Fibroblast of upper back skin (primary cell): ENCODE data around the gene SULT1C3.
"Not testable (repeated sequence)": the region's sequence is repeated elsewhere in the genome, so short reads cannot be mapped to it uniquely, and the experiment has no call there.

ENCODE experiments used
- DNase-seq: peaks from one replicate; pipeline ENCODE4 v3.0.0-alpha.2; 2013

Gene SULT1C3

GRCh38 chr2:108253106-108253505 is 13.3 kb downstream of the SULT1C3 start:
- no peak for DNase-seq

GRCh38 chr2:108257757-108258331 is 18.1 kb downstream of the SULT1C3 start:
- DNase-seq, result no peak

- no peak for DNase-seq
Measured at GRCh38 chr2:108260773-108261172, 21.0 kb downstream of the SULT1C3 start.

GRCh38 chr2:108262036-108262435 is 22.3 kb downstream of the SULT1C3 start:
- DNase-seq, result no peak

GRCh38 chr2:108263401-108263800 is 23.6 kb downstream of the SULT1C3 start:
- DNase-seq, result no peak

GRCh38 chr2:108266218-108266617 is 26.4 kb downstream of the SULT1C3 start:
- DNase-seq, result no peak

GRCh38 chr2:108267101-108267500 is 27.3 kb downstream of the SULT1C3 start:
- peak; percentile 64 for DNase-seq

- peak; percentile 61 for DNase-seq
Measured at GRCh38 chr2:108268001-108268400, 28.2 kb downstream of the SULT1C3 start.

- DNase-seq, result no peak
Measured at GRCh38 chr2:108270346-108270745, 30.6 kb downstream of the SULT1C3 start.

- no peak for DNase-seq
Measured at GRCh38 chr2:108270768-108271506, 31.2 kb downstream of the SULT1C3 start.

- peak; percentile 57 for DNase-seq
Measured at GRCh38 chr2:108271691-108272253, 32.0 kb downstream of the SULT1C3 start.

- DNase-seq, result peak; percentile 58
Measured at GRCh38 chr2:108278631-108279030, 38.9 kb downstream of the SULT1C3 start.

- DNase-seq, result no peak
Measured at GRCh38 chr2:108279468-108279867, 39.7 kb downstream of the SULT1C3 start.

- DNase-seq, result no peak
Measured at GRCh38 chr2:108280466-108280865, 40.7 kb downstream of the SULT1C3 start.

GRCh38 chr2:108284566-108284965 is 44.8 kb downstream of the SULT1C3 start:
- not testable (repeated sequence) for DNase-seq

- DNase-seq, result no peak
Measured at GRCh38 chr2:108285616-108286015, 45.8 kb downstream of the SULT1C3 start.

GRCh38 chr2:108287169-108287568 is 47.4 kb downstream of the SULT1C3 start:
- no peak for DNase-seq

- DNase-seq, result no peak
Measured at GRCh38 chr2:108288534-108289106, 48.9 kb downstream of the SULT1C3 start, which contains the start of gene SULT1C2. Gene SULT1C2, plus strand, starts transcription at chr2:108288895. Its CDS starts 4,773 bp downstream, at chr2:108293668.

- no peak for DNase-seq
Measured at GRCh38 chr2:108293850-108294249, 54.1 kb downstream of the SULT1C3 start.

- peak; percentile 81 for DNase-seq
Measured at GRCh38 chr2:108297436-108298141, 57.8 kb downstream of the SULT1C3 start.

GRCh38 chr2:108301558-108301957 is 61.8 kb downstream of the SULT1C3 start:
- no peak for DNase-seq

- DNase-seq, result no peak
Measured at GRCh38 chr2:108304975-108305374, 65.2 kb downstream of the SULT1C3 start.

GRCh38 chr2:108305901-108306300 is 66.1 kb downstream of the SULT1C3 start:
- DNase-seq, result no peak
